ENCODE data around the gene CCDC80.

GRCh38 chr3:112610121-112610520 is 30.8 kb downstream of the CCDC80 start:
- TF ChIP-seq CTCF (conservative IDR thresholded peaks at IDR 0.05; ENCODE audit: low read length) (no peak), EZH2phosphoT487 (IDR thresholded peaks at IDR 0.05; ENCODE audit: borderline replicate concordance) (no peak)

Data from Loucy (cell line).